Adipose tissue (tissue), 3 donors: ENCODE measurements around the gene SLC17A9. TPM values are rescaled to one million over a fixed set of nuclear protein-coding genes. Genes with fewer than 3 reads are reported as not detected.

Source experiments
- H3K27ac ChIP-seq: one replicate; pipeline ENCODE4 v1.5.1; 2013; ENCODE audit warnings: low read depth, low read length
- WGBS, 3 donors: extraction: QIAGEN DNeasy Blood & Tissue Kit; methylation state at CpG; one replicate each; pipeline ENCODE4 v1.1.7; 2013; 5-methylcytosine and 5-hydroxymethylcytosine counted together
- polyA plus RNA-seq, 3 donors: library from polyadenylated mRNA; stranded (reverse); fragments of 200-250 nt; gene quantifications; one replicate each; pipeline ENCODE4 v1.2.3, GENCODE V29; 2013
- donor health status: healthy with polysubstance abuse.
- donor health status: Bipolar disorder and iron deficiency.
- donor health status: healthy.

The SLC17A9 gene
- polyA plus RNA-seq, 3 donors, result 2.0 to 4.8 (median 3.7) TPM

DNA sequence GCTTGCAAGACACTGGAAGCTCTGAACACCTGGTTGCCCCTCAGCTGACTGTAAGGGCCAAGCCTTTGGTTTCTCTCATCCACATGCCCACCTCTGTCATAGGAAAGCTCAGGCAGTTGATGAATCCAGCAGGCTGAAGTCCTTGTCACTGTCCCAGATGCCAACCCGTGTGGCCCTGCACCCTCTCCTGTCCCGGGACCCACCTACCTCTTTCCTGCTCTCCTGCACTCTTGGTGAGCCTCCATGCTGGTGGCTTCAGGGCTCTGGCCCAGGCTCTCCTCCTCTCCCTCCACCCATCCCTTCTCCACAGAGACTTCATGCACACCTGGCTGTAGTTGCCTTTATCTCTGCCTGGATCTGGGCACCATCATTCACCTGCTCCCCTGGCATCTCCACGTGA, 18.5 kb upstream of the SLC17A9 start:
- WGBS, 3 donors, result 34 to 82% (median 73%) methylated on average over 3 of the region's 3 CpGs
- no peak overlapping the region for H3K27ac ChIP-seq

- no peak overlapping the region for H3K27ac ChIP-seq
- 77 to 81% (median 78%) methylated on average over 12 of the region's 12 CpGs for WGBS, 3 donors
These were observed 17.1 kb upstream of the SLC17A9 start for GRCh38 chr20:62935204-62935967.

DNA sequence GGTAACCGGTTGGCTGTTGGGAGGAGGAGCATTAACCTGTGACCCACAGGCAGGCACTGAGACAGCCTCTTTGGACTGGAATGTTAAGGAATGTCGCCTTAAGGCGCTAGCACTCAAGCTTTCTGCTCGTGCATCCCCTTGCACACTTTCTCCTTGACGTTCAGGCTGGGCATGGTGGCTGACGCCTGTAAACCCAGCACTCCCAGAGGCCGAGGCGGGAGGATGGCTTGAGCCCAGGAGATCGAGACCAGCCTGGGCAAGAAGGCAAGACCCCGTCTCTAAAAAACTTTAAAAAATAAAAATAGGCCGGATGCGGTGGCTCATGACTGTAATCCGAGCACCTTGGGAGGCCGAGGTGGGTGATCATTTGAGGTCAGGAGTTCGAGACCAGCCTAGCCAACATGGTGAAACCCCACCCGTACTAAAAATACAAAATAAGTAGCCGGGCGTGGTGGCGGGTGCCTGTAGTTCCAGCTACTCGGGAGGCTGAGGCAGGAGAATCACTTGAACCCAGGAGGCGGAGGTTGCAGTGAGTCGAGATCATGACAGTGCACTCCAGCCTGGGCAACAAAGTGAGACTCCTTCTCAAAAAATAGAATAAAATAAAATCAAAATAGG, 16.4 kb upstream of the SLC17A9 start:
- H3K27ac ChIP-seq, result no peak overlapping the region
- WGBS, 3 donors, result 87 to 89% (median 87%) methylated on average over 22 of the region's 22 CpGs

- WGBS, 3 donors, result 0 to 1% (median 0%) methylated on average over 80 to 92 of the region's 92 CpGs
- H3K27ac ChIP-seq, result peak overlapping the region; percentile 56
These were observed 15.0 kb upstream of the SLC17A9 start for GRCh38 chr20:62937268-62938104.

DNA sequence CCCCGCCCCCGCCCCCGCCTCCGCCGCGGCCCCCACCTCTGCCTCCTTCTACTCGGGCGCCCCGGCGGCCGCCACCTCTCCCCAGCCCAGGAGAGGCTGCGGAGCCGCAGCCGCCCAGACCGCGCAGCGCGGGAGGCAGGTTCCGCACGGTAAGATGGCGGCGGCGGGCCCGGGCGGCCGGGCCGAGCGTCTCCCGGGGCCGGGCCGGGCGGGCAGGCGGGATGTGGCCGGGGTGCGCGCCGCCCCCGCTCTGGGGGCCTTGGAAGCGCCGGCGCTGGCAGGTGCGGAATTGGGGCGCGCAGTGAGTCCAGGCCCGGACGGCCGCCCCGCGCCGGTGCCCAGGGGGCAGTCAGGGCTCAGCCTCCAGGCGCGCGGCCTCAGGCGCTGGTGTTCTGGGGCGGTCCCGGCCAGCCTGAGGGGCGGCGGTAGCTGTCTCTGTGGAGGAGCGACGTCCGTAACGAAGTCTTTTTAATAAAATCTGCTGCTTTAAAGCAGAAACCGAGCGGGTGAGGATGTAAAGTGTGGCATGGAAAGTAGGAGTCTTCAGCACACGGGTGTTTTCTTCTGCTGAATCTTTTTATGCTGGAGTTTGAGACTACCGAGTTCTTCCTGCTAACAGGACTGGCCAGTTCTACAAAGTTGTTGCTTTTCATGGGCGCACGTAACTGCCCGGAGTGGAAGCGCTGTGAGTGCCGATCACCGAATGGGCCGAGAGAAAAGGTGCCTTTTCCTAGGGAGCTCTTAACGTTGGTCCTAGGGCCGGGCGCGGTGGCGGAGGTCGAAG, 14.2 kb upstream of the SLC17A9 start, which contains the start of gene GID8:
GID8 (plus strand) TSS at position 43 of the 784 bp plus-strand sequence. CDS start 3,356 bp downstream, outside the sequence.
- peak within 1 kb of the TSS; percentile 60 for H3K27ac ChIP-seq
- WGBS, 3 donors, result 0 to 1% (median 1%) methylated on average over 55 to 75 of the region's 79 CpGs

DNA sequence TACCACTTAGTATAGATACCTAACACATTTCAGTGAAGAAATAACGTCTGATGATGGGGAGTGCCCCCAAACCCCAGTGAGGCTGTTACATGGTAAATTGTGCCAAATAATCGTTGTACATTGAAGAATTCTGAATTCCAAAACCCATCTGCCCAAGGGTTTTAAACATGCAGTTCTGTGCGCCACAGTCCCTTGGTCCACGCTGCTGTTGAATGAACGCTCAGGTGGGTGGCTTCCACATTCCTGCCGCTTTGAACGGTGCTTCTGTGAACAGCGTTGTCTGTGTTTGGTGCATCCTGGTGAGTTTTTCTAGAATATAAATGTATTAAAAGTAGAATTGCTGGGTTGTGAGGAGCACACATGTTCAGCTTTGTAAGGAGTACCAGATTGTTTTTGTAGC, 11.6 kb upstream of the SLC17A9 start:
- WGBS, 3 donors, result 83 to 93% (median 89%) methylated on average over 8 of the region's 8 CpGs

DNA sequence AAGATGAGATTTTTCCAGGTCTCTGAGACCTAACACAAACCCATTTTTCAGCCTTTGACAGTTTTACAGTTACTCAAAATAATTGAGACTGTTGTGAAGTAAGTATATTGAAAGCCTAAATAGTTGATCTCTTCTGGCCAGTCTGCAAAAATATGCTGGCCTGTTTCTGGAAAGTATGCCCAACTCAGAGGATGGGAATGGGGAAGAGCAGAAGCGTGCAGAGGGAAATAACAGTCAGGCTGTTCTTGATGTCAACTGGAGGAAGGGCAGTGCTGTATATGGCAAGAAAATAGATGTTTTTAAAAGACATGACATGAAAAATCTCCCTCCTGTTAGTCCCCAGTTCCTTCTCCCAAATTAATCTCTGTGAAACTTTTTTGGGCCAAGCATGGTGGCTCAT, 10.7 kb upstream of the SLC17A9 start:
- no peak overlapping the region for H3K27ac ChIP-seq
- WGBS, 3 donors, result 90 to 100% (median 97%) methylated on average over 1 of the region's 1 CpG

More for the DNA sequence above, 11.6 kb upstream of the SLC17A9 start:
- no peak overlapping the region for H3K27ac ChIP-seq

GRCh38 chr20:62942456-62942855, 10.1 kb upstream of the SLC17A9 start:
- no peak overlapping the region for H3K27ac ChIP-seq
- WGBS, 3 donors, result 73 to 93% (median 86%) methylated on average over 2 of the region's 2 CpGs

DNA sequence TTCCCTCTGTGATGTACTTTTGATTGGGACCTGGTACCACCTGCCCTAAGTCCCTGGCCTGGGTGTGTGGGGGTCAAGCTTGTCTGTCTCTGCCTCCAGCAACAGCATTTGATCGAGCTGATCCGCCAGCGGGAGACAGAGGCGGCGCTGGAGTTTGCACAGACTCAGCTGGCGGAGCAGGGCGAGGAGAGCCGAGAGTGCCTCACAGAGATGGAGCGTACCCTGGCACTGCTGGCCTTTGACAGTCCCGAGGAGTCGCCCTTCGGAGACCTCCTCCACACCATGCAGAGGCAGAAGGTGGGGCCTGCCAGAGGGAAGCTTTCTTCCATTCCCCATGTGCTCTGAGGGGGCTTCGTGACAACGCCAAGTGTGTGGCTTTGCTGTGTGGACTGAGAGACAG, 9.1 kb upstream of the SLC17A9 start:
- WGBS, 3 donors, result 91 to 95% (median 91%) methylated on average over 14 of the region's 14 CpGs
- no peak overlapping the region for H3K27ac ChIP-seq

DNA sequence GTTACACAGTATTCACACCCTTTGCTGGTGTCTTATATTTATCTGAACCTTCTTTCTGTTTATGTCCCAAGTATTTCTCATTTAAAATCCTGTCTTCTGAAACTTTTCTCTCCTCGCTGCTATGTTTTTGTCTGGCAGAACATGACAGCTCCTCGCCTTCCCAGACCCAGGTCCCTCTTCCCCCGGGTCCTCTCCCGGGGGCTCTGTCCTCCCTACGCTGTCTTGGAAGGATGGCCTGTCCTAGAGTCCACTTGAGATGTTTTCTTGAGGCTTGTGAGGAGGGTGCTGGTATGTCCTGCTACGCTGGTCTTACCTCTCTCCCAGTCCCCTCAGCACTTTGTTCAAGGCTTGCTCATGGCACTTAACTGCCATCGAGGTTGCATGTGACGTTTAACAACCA, 8.3 kb upstream of the SLC17A9 start:
- no peak overlapping the region for H3K27ac ChIP-seq
- WGBS, 3 donors, result 91 to 95% (median 93%) methylated on average over 8 of the region's 8 CpGs

DNA sequence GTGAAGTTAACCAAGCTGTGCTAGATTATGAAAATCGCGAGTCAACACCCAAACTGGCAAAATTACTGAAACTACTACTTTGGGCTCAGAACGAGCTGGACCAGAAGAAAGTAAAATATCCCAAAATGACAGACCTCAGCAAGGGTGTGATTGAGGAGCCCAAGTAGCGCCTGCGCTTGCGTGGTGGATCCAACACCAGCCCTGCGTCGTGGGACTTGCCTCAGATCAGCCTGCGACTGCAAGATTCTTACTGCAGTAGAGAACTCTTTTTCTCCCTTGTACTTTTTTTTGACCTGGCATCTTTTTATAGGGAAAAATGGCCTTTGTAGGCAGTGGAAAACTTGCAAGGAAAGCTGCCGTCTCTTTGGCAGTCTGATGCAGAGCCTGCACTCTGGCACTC, 7.8 kb upstream of the SLC17A9 start:
- no peak overlapping the region for H3K27ac ChIP-seq
- WGBS, 3 donors, result 91 to 93% (median 93%) methylated on average over 10 of the region's 10 CpGs

GRCh38 chr20:62945771-62946339, 6.7 kb upstream of the SLC17A9 start:
- 90 to 92% (median 91%) methylated on average over 25 of the region's 25 CpGs for WGBS, 3 donors
- no peak overlapping the region for H3K27ac ChIP-seq

DNA sequence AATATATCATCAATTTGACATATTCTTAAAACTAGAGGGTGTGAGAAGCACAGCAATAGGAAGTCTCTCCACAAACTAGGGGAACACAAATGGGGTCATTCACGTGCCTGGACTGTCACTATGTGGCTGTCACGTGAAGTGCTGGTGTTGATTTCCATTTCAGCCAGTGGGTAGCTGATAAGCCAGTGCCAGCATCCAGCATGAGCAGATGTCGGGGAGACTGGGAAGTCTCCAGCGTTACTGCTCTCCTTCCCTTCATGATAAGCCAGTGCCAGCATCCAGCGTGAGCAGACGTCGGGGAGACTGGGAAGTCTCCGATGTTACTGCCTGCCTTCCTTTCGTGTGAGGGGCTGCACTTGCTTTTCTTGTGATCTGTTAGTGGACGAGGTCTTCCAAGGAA, 5.6 kb upstream of the SLC17A9 start:
- H3K27ac ChIP-seq, result no peak overlapping the region
- 31 to 80% (median 69%) methylated on average over 10 of the region's 10 CpGs for WGBS, 3 donors

- no peak overlapping the region for H3K27ac ChIP-seq
- WGBS, 3 donors, result 94 to 95% (median 95%) methylated on average over 17 of the region's 17 CpGs
These were observed 4.8 kb upstream of the SLC17A9 start for GRCh38 chr20:62947532-62948300.

GRCh38 chr20:62949153-62949821, 3.2 kb upstream of the SLC17A9 start:
- 96 to 98% (median 97%) methylated on average over 6 of the region's 6 CpGs for WGBS, 3 donors
- H3K27ac ChIP-seq, result no peak overlapping the region

- WGBS, 3 donors, result 89 to 92% (median 90%) methylated on average over 12 of the region's 12 CpGs
- no peak overlapping the region for H3K27ac ChIP-seq
These were observed 2.5 kb upstream of the SLC17A9 start for GRCh38 chr20:62949962-62950361.

DNA sequence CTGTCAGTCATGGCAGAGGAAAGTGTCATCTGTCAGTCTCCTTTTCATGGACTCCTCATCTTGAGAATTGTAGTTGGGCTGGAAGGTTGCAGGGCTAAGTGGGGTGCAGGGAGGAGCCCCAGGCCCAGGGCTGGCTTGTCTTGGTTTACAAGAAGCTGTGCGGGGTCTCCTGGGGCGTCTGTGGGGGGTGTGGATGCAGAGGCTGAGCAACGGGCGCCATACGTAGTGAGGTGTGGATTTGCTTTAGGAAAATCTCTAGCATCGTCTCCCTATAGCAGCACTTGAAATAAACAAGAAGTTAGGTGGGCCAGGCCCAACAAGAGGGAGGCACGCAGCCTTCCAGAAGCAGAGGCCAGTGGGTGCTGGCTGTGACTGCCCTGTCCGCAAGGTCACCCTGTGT, 1.8 kb upstream of the SLC17A9 start:
- H3K27ac ChIP-seq, result no peak overlapping the region
- 92 to 97% (median 96%) methylated on average over 8 of the region's 8 CpGs for WGBS, 3 donors
